GM21529 (cell line): ENCODE data around the gene RPLP2.

ENCODE experiments used
- ATAC-seq: cut with Tn5 transposase; IDR thresholded peaks from one replicate; pipeline ENCODE4 v1.9.1; 2021; ENCODE audit not compliant: unreplicated experiment

RPLP2 gene

DNA sequence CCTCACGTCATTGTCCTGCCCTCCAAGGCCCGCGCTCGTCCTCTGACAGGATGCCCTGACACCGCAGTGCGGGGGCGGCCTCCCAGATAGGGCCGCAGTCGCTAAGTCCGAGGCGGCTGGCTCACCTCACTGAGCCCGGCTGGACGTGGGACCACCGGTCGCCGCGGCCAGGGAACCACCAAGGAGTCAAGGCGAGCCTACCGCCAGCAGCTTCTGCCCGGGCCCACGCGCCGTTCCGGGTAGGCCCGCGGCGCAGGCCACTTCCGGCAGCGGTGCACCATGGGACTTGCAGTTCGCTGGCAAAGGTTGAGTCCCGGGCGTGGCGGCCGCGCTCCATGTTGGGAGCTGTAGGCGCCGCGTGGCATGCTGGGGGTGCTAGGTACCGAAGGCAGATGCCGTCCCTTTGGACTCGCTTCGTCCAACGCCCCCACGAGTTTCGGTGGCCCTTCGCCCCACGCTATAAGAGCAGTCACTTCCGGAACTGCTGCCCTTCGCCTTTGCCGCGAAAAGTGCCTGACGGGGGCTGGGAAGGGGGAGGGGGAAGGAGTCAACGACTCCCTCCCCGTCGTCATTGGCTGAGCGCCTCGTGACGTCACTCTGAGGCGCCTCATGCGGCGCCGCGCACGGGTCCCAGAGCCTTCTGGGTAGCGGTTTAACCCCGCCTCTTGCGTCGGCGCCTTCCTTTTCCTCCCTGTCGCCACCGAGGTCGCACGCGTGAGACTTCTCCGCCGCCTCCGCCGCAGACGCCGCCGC lies at the start of gene RPLP2:
RPLP2 (plus strand) TSS at position 681 of the 753 bp plus-strand sequence. CDS start 268 bp downstream, outside the sequence.
- ATAC-seq, result peak; percentile 72

DNA sequence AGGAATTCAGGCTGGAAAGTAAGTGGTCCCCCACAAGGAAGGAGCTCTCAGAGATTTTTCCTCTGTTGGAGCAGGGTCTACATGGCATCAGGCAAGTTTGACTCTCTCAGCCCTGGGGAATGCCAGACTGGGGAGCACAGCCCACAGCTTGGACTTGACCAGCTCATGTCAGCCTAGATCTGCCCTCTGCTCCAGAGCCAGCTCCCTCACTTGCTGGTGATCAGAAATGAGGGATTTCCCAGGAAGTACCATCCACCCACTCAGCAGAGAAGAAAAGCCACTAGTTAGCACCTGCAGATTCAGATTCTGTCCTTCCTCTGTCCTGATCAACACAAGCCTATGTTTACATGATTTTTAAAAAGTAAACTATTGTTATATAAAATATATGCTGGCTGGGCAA lies 49.5 kb upstream of the RPLP2 start:
- ATAC-seq, result no peak

DNA sequence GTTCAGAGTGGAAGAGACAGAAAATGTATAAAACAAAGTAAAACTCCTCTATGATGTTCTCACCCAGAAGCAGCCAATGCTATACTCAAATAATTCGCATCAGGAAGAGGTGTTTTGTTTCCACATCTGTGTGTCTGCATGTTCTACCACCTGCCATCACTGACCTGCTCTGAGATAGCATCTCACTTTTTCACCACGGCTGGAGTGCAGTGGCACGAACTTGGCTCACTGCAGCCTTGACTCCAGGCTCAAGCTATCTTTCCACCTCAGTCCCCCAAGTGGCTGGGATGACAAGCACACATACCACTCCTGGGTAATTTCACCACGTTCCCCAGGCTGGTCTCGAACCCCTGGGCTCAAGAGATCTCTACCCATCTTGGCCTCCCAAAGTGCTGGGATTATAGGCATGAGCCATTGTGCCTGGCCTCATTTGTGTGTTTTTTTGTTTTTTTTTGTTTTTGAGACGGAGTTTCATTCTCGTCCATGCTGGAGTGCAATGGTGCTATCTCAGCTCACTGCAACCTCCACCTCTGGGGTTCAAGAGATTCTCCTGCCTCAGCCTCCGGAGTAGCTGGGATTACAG lies 48.1 kb upstream of the RPLP2 start:
- ATAC-seq, result no peak

DNA sequence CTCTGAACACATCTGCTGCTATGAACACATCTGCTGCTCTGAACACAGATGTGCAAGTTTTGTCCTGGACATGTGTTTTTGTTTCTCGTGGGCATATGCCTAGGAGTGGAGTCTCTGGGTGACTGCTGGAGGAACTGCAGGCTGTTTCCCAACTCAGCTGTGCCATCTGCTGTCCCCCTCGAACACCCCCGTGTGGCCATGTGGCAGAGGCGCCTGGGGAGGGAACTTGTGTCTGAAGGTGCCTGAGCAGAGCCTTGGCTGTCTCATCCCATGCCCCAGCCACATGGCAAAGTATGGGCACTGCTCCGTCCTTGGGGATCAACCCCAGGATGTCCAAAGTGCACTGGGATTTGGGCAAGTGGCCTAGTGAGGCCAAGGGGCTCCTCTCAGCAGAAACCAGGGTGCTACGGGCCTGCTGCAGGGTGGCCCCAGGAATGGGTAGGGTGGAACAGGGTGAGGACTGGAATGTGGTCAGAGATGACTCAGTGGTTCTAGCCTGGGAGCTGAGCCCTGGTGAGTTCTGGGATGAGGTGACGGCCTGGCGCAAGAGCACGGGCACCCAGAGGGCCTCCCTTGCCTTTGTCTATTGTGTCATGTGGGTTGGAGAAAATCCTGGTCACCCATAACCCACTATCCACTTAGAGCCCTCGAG lies 47.2 kb upstream of the RPLP2 start:
- no peak for ATAC-seq

DNA sequence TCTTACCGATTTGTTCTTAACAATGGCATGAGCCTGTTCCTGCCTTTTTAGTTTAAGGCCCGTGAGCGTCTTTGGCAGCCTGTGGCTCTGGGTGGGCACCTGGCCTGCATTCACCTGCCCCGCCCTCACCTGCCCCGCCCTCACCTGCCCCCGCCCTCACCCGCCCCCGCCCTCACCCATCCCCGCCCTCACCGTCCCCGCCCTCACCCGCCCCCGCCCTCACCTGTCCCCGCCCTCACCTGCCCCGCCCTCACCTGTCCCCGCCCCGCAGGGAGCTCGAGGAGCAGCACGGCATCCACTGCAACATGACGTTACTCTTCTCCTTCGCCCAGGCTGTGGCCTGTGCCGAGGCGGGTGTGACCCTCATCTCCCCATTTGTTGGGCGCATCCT lies 46.7 kb upstream of the RPLP2 start:
- no peak for ATAC-seq

DNA sequence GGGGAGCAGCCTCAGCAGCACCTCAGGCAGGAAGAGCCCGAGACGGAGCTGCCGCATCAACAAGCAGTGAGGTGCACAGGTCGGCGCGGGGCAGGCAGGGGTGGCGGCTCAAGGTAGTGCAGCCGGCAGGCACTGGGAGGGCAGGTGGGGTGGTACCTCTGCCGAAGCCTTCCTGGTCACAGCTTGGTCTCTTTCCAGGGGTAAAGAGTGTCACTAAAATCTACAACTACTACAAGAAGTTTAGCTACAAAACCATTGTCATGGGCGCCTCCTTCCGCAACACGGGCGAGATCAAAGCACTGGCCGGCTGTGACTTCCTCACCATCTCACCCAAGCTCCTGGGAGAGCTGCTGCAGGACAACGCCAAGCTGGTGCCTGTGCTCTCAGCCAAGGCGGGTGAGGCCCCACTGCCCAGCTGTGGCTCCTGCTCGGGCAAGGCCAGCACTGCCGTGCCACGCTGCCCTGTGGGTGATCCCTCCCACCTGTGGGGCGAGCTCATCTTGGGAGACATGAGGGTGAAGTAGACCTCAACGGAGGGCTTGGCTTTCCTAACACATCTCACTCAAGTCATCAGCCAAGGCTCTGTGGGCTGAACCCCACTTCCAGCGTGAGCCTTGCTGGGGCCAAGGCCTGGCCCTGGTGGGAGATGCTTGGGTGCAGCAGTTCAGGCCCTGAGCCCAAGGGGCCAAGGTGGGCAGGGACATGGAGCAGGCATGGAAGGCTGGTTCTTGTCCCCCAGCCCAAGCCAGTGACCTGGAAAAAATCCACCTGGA lies 46.0 kb upstream of the RPLP2 start:
- ATAC-seq, result no peak

DNA sequence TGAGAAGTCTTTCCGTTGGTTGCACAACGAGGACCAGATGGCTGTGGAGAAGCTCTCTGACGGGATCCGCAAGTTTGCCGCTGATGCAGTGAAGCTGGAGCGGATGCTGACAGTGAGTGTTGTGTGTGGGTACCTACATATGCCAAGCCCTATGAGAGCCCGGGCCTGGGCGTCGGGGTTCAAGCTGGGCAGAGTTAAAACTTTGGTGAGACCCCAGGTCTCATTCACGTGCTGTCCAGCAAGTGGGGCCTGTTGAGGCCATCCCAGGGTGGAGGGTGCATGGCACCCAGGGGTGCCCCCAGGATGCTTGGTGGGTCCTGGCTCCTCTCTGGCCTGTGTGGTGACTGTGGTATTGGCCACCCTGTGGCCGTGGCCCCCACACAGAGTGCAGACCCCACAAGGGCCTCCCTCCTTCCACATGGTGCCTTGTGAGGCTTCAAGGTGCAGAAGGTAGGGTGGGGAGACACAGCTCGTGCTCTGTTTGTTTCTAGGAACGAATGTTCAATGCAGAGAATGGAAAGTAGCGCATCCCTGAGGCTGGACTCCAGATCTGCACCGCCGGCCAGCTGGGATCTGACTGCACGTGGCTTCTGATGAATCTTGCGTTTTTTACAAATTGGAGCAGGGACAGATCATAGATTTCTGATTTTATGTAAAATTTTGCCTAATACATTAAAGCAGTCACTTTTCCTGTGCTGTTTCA lies 45.3 kb upstream of the RPLP2 start:
- no peak for ATAC-seq

DNA sequence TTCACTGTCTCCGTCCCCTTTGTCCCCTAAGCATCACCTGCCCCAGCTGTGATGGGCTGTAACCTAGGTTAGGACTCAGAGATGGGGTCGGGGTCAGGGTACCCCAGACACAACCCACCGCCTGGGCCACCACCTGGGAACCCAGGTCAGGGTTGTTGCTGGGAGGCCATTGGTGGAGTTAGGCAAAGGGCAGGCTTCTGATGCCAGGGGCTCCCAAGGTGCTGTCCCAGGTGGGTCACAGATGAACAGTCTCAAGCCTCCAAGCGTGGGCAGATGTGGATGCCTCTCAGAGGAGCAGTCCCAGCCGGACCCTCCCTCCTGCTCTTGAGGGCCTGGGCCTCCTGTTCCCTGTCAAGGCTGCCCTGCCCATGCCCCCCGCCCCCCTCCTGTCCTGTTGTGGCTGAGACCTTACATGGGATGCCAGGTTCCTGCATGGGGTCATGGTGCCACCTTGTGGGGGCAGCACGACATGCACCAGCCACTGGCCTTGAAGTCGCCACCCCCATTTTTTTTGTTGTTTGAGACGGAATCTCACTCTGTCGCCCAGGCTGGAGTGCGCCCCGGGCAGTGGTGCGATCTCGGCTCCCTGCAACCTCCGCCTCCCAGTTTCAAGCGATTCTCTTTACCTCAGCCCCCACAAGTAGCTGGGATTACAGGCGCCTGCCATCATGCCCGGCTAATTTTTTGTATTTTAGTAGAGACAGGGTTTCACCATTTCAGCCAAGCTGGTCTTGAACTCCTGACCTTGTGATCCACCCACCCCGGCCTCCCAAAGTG lies 44.6 kb upstream of the RPLP2 start:
- ATAC-seq, result peak; percentile 44

DNA sequence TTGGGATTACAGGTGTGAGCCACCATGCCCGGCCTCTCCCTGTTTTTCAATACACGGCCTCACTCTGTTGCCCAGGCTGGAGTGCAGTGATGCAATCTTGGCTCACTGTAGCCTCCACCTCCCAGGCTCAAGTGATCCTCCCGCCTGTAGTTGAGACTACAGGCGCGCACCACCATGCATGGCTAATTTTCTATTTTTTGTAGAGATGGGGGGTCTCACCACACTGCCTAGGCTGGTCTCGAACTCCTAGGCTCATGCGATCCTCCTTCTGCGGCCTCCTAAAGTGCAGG lies 44.0 kb upstream of the RPLP2 start:
- ATAC-seq, result no peak

DNA sequence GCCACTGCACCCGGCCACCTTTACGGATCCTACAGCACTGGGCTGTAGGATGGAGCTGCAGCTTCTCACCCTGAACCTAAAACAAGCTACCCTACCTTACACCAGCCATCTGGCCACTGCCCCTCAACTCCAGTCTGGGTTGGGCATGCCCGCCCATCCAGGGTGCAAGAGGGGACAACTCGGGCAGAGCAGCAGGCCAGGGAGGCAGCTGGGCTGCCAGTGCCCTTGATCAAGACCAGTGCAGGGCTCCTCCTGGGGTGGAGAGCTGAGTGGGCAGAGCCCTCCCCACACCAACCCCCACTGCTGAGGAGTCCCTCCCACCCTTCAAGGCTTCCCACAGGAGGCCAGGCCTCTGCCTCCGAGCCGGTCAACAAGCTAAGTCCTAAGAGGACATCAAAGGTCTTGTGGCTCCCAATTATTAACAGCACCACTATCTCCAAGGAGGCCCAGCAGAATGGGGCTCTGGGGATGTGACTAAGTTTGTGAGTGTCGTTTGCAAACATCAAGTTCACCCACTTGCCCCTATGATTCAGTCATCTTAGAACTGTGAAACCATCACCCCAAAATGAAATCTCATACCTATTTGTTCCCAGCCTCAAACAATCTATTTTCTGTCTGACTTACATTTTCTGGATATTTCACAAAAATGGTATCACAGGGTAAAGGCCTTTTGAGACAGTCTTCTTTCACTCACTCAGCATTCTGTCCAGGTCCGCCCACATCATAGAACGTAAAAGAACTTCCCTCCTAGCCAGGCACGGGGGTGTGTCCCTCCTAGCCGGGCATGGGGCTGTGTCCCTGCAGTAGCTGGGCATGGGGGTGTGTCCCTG lies 43.4 kb upstream of the RPLP2 start:
- ATAC-seq, result no peak

DNA sequence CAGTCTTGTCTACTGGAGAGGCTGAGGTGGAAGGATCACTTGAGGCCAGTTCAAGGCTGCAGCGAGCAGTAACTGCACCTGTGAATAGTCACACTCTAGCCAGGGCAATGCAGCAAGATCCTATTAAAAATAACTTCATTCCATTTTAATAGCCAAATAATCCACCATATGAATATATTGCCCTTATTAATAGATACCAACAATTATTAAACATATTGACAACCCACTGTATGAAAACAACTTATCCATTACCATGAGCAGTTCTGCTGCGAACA lies 42.9 kb upstream of the RPLP2 start:
- ATAC-seq, result no peak

DNA sequence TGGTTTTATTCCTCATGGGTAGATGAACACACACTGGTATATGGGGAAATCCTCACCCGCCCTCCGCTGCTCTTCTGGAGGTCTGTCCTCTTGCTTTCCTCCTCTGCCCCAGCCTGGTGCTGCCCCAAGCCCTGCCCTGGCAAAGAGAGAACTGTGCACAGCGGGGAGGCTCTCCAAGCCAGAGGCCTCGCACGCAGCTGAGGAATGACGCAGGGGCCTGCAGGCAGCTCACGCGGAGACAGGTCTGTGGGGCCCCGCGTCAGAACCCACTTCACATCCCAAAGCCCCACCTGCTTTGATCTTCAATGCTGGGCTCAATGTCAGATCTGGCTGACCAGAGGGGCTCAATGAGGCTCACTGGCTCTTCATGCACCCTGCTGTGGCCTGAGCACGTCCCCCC lies 42.5 kb upstream of the RPLP2 start:
- ATAC-seq, result no peak

DNA sequence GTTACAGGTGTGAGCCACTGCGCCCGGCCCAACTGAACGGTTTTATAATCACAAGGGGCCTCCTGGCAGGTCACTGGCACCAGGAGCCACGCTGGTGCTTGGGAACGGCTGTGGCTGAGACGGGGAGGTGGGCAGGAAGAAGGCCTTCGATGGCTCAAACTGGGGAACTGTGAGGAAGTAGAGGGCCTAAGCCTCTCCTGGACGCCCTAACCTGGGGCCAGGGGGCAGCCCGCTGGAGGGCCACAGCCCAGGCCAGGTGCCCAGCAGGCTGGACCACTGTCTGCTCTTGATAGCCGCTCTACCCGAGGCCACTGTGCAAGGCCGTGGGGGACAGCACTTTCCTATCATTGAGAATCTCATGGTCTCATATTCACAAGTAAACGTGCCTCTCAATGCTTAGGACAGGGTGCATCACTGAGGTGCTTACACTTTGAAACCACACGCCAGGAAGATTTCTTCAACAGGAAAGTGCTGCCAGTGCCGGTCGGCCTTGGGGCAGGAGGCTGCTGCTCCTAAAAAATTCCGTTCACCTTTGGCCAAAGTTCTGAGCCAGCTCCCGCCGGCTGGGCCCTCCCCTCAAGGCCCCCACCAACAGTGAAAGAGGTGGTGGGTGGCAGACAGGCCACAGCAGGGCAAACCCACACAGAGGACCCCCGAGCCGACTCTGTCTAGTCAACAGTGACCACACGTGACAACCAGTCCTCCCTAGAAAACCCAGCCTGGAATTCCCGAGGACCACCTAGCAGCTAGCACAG lies 39.7 kb upstream of the RPLP2 start:
- no peak for ATAC-seq

DNA sequence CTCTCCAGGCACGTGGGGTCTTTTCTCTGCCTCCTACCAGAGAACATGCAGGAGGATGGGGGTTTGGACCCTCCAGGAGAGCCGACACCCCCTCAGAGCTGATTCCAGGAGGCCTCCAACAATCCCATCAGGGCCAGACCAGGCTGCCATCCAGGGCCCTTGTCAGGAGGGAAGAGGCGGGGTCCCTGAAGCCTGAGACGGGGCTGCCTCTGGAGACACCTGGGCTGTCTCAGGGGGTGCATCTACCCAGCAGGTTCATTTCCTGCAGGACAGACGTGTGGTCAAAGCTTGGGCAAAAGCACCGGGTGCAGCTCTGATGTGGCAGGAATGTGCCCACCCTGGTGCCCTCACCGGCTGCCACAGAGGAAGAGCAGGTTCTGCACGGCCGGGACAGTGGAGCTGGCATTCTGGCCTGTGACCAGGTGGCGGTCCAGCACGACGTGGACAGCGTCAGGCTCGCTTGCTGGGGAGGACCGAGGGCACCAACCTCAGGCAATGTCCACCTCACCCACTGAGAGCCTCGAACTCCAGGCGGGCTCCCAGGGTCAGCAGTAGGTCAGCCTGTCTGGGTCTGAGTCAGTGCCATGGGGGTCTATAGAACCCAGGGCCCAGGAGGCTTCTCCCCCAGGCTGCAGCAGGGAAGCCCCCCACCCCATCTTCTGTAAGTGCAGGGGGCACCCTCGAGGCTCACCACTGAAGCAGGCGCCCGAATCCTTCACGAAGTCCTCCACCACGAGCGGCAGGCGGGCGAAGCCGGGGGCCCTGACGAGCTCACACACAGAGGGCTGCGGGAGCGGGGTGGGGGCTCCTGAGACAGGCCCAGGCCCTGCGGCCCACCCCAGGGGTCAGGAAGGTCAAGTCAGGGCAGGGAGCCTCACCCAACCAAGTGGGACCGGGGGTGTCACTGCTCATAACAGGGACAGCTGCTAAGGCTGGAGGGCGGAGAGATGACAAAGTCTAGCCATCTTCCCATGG lies 38.8 kb upstream of the RPLP2 start:
- ATAC-seq, result no peak

DNA sequence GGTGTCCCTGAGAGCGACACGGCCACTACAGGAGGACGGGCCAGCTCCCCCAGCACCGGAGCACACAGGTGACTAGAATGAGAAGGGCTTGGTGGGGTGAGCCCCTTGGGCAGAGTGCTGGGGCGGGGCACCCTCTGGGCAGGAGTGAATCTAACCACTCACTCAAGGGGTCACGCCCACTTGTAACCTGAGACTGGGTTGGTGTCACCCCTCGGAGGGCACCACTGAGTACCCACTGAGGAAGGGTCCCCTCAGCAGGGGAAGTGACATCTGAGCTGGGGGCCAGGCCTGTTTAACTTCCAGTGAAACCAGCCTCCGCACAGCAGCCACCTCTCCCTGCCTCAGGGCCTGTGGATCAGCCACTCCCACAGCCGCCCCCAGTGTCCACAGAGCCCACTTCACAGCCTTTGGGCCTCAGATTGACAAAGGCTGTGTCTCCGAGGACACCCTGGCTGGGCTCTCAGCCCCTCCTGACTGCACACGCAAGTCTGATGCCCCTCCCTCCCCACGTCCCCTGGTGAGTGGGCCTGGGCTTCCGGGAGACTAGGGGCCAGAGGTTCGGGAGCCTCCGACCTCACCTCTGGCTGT lies 38.1 kb upstream of the RPLP2 start:
- no peak for ATAC-seq

DNA sequence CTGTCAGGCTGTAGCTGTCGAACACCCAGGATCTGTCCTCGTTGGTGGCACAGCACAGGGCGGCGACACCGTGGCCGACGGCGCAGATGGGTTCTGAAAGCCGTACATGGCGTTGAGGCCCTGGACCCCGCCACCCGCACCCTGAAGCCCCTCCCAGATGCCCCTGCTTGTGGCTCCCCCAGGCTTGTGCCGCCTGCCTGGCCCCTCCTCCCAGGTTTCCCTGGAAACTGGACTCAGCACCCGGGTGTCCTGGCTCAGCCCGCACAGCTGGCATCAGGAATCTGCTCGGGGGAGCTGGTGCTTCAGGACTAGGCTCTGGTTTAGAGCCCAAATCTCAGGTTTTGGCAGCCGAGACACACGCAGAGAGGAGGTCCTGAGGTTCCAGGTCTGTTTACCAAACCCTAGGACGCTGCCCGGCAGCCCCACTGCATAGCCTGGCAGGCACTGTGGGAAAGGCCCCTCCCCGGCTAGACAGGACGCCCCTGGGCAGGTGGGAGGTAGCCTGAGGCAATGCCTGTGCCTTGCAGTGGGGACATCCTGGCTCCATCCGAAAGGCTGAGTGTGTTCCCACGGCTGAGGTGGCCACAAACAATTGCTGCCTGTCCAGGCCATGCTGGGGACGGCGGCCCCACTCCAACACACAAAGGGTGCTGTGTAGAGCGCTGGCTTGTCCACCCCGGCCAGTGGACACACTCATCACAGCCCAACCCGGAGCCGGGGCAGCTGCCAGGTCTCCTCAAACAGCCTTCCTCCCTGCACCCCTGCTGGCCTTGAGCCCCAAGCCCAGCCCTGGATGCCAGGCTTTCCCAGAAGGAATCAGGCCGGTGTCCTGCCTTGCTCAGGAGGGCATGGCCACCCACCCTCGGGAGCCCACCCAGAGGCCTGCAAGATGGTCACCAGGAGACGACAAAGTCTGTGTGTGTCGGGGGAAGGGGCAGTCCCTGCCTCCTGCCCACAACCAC lies 37.1 kb upstream of the RPLP2 start:
- ATAC-seq, result no peak
